ENCODE results near the gene TMEM33.

TMEM33 gene

GRCh38 chr4:41940834-41941233 is 5.6 kb downstream of the TMEM33 start:
- DNase-seq, result no peak

GRCh38 chr4:41943506-41943905 is 8.3 kb downstream of the TMEM33 start:
- DNase-seq, result no peak

- no peak for DNase-seq
These were observed 8.9 kb downstream of the TMEM33 start for GRCh38 chr4:41944089-41944488.

GRCh38 chr4:41949531-41949930 is 14.3 kb downstream of the TMEM33 start:
- no peak for DNase-seq

- DNase-seq, result no peak
These were observed 22.4 kb downstream of the TMEM33 start for GRCh38 chr4:41957634-41958033.

- peak in 1 of 5 donors; percentile 9 for DNase-seq
These were observed 27.9 kb downstream of the TMEM33 start for GRCh38 chr4:41963105-41963504.

- DNase-seq, result no peak
These were observed 29.2 kb downstream of the TMEM33 start for GRCh38 chr4:41964401-41964800.

GRCh38 chr4:41967392-41967791 is 32.2 kb downstream of the TMEM33 start:
- DNase-seq, result no peak

GRCh38 chr4:41969671-41970070 is 34.4 kb downstream of the TMEM33 start:
- no peak for DNase-seq

GRCh38 chr4:41975341-41975740 is 40.1 kb downstream of the TMEM33 start:
- no peak for DNase-seq

- DNase-seq, result no peak
These were observed 41.7 kb downstream of the TMEM33 start for GRCh38 chr4:41976775-41977516.

- DNase-seq, result no peak
These were observed 42.5 kb downstream of the TMEM33 start for GRCh38 chr4:41977709-41978108.

GRCh38 chr4:41981456-41981855 is 46.2 kb downstream of the TMEM33 start, which contains the start of gene DCAF4L1:
Gene DCAF4L1 (plus strand): TSS chr4:41981756. CDS start chr4:41981793, 37 bp downstream.
- DNase-seq, result no peak

- no peak for DNase-seq
These were observed 47.5 kb downstream of the TMEM33 start for GRCh38 chr4:41982716-41983115.

- DNase-seq, result no peak
These were observed 49.9 kb downstream of the TMEM33 start for GRCh38 chr4:41985151-41985550.

- no peak for DNase-seq
These were observed 54.8 kb downstream of the TMEM33 start for GRCh38 chr4:41989994-41990364.

- peak; percentile 88 to 95 (median 91) for DNase-seq
These were observed 55.3 kb downstream of the TMEM33 start, which contains the start of gene SLC30A9 for GRCh38 chr4:41990365-41991111. Gene SLC30A9 (plus strand): TSS chr4:41990530. CDS start chr4:41990652, 122 bp downstream.

- DNase-seq, result no peak
These were observed 56.9 kb downstream of the TMEM33 start for GRCh38 chr4:41991916-41992767.

- no peak for DNase-seq
These were observed 58.0 kb downstream of the TMEM33 start for GRCh38 chr4:41992967-41993857.

- DNase-seq, result no peak
These were observed 59.3 kb downstream of the TMEM33 start for GRCh38 chr4:41994461-41994985.

- DNase-seq, result no peak
These were observed 62.8 kb downstream of the TMEM33 start for GRCh38 chr4:41998019-41998418.

GRCh38 chr4:41999321-41999720 is 64.1 kb downstream of the TMEM33 start:
- no peak for DNase-seq
